ENCODE data around the gene LRRC66. TPM values are rescaled to one million over a fixed set of nuclear protein-coding genes. Genes with fewer than 3 reads are reported as not detected.

LRRC66 gene
- total RNA-seq, 2 experiments from 2014 or later: 0.19 TPM; not detected in 1

Other genes starting within 250 kb of the LRRC66 start
- gene DCUN1D4, start 177.2 kb downstream of the LRRC66 start, total RNA-seq: 10 to 100 TPM; 23.5 to 25.1 TPM
- 10 to 100 TPM; 13.9 to 14.3 TPM for gene SGCB, start 17.9 kb upstream of the LRRC66 start, total RNA-seq
- not detected for gene SPATA18, start 30.9 kb upstream of the LRRC66 start, total RNA-seq